Skeletal muscle satellite cell (primary cell): ENCODE results near the gene FBXO4.
"Not testable (repeated sequence)": the region's sequence is repeated elsewhere in the genome, so short reads cannot be mapped to it uniquely, and the experiment has no call there.

Experiments used
- H3K27me3 ChIP-seq: 2 replicates; pipeline ENCODE4 v1.7.0; 2013; ENCODE audit warnings: low read length; ENCODE audit not compliant: control insufficient read depth, insufficient read depth
- H3K36me3 ChIP-seq: 2 replicates; pipeline ENCODE4 v1.7.0; 2013; ENCODE audit warnings: mild to moderate bottlenecking, control low read depth, low read length; ENCODE audit not compliant: insufficient read depth
- H3K4me1 ChIP-seq: 2 replicates; pipeline ENCODE4 v1.7.0; 2013; ENCODE audit warnings: low read length; ENCODE audit not compliant: control insufficient read depth, insufficient read depth
- H3K4me2 ChIP-seq: 2 replicates; pipeline ENCODE4 v1.7.0; 2013; ENCODE audit warnings: mild to moderate bottlenecking, low read length
- H3K4me3 ChIP-seq: 2 replicates; pipeline ENCODE4 v1.7.0; 2013; ENCODE audit warnings: low read length
- H3K9ac ChIP-seq: 2 replicates; pipeline ENCODE4 v1.7.0; 2013; ENCODE audit warnings: mild to moderate bottlenecking, low read depth, low read length, moderate library complexity
- H3K9me3 ChIP-seq: replicated peaks from 2 replicates; pipeline ENCODE4 v1.7.0; 2013; ENCODE audit warnings: mild to moderate bottlenecking, control low read depth, low read length

The FBXO4 gene

DNA sequence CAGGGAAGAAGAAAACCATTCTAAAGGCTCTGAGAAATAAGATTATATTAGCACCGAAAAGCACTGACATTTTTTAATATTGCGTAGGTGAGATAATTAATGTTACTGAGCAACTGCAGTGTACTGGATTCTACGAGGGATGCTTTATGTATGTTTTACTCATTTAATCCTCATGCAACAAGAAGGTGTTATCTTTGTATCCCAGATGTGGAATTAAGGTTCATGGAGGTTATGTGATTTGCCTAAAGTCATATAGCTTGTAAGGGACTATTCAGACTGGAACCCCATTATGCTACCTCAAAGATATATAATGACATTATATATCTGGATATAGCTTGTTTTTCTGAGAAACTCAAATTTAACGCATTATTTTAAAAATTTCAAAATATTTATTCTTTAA, 2.5 kb downstream of the FBXO4 start:
- no peaks in the 10 kb centered on the region for H3K27me3 ChIP-seq
- H3K9me3 ChIP-seq = no peaks in the 10 kb centered on the region
- H3K36me3 ChIP-seq = peaks cover 4% of the 10 kb centered on the region
- H3K9ac ChIP-seq = no peak overlapping the region
- H3K4me1 ChIP-seq = peaks cover 14% of the 10 kb centered on the region
- no peak overlapping the region for H3K4me2 ChIP-seq
- H3K4me3 ChIP-seq = no peak overlapping the region

DNA sequence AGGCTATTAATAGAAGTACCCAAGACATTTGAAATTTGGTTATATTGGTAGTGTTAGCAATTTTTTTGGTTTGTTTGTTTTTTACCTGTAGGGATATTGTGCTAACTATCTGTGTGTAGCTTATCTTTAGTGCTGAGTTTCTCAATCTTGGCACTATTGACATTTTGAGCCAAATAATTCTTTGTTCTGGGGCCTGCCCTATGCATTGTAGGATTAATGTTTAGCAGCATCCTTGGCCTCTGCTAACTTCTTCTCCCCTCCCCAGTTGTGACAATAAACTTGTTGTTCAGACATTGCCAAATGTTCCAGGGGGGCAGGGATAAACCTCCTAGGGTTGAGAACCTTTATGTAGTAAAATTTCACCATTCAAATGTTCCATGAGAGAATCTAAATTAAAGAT, 4.0 kb downstream of the FBXO4 start:
- H3K9me3 ChIP-seq = no peaks in the 10 kb centered on the region
- H3K27me3 ChIP-seq = no peaks in the 10 kb centered on the region
- no peak overlapping the region for H3K9ac ChIP-seq
- H3K36me3 ChIP-seq = peaks cover 4% of the 10 kb centered on the region
- H3K4me2 ChIP-seq = no peak overlapping the region
- peaks cover 14% of the 10 kb centered on the region for H3K4me1 ChIP-seq
- H3K4me3 ChIP-seq = no peak overlapping the region

DNA sequence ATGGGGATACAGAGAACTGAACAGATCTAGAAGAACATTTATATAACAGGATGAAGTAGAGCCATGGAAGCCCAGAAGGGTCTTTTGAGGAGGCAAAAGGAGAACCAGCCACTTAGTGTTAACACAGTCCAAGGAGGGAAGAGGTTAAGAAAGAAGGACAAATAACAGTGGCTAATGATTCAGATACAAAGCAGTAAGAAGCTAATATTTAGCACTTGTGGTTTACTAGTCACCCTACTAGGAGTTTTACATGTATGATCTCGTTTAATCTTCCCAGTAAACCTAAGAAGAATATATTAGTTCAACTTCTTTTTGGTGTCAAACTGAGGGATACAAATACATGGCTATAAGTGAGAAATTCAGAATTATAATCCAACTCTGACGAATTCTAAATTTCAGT, 7.7 kb downstream of the FBXO4 start:
- Histone ChIP-seq H3K9ac (no peak overlapping the region), H3K27me3 (no peaks in the 10 kb centered on the region), H3K4me1 (no peaks in the 10 kb centered on the region), H3K9me3 (no peaks in the 10 kb centered on the region), H3K36me3 (peaks cover 10% of the 10 kb centered on the region), H3K4me3 (no peak overlapping the region), H3K4me2 (no peak overlapping the region)

DNA sequence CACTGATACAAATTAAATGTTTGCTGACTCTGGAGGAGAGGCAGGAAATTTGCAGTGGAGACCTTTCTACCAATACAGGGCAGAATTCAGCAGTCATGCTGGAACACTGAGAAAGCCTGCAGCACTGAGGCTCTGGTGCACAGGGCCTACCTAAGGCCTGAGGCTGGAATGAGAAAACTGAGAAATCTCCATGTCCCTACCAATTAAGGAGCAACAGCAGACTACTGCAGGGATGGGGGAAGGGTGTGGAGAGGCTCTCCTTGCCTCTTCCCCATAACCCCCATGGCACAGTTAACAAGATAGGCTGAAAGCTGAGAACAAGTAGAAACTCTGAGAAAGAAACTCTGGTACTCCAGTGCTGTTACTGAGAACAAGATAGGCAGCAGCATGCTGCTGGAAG, 10.5 kb downstream of the FBXO4 start:
- Histone ChIP-seq H3K9me3 (no peaks in the 10 kb centered on the region), H3K4me3 (no peak overlapping the region), H3K4me1 (no peaks in the 10 kb centered on the region), H3K36me3 (peaks cover 9% of the 10 kb centered on the region), H3K9ac (no peak overlapping the region), H3K4me2 (no peak overlapping the region), H3K27me3 (no peaks in the 10 kb centered on the region)

DNA sequence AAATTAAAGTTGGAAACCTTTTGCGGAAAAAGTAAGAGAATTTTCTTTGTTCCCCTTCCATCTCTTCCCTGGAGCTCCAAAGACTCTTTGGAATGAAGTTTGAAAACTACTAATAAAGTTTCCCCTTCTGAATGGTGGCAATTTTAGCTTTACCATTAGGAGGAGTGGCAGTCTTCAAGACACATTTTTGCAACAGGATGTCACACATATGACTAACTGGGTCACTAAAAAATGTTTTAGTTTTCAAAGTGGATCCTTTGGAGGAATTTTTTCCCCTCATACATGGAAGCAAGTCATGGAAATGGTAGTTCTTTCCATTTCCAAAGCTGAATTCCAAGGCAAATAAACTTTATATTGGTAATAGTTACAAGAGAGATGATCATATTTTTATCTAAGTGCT, 15.6 kb downstream of the FBXO4 start:
- Histone ChIP-seq H3K9ac (no peak overlapping the region), H3K36me3 (peaks cover 6% of the 10 kb centered on the region), H3K27me3 (no peaks in the 10 kb centered on the region)

DNA sequence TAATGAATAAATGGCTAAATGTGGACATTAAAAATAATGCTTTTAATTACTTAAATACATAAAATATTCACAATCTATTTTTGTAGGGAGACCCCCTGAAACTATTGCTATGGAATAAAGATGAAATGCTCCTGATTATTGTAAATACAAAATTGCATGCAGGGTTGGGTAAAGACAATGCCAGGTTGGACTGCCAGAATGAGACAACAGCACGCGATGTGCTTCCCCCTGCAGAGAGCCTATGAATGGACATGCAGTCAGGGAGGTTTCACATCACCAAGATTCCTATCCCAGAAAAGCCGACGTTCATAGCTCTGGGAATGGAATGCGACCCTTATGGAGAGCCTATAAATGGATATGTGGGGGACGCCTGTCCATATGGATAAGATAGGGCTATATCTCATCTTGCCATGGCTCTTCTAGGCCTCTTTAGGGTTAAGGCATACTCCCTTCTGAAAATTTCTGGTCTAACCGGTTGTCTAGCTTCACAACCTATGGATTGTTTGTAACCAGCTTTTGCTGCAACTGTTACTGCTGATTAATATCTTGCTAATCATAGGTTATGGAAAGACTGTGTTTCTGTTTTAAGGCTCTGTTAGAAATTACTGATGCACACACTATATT, 20.4 kb downstream of the FBXO4 start:
- H3K4me3 ChIP-seq, H3K9ac ChIP-seq, H3K27me3 ChIP-seq, H3K9me3 ChIP-seq, H3K36me3 ChIP-seq, H3K4me1 ChIP-seq, H3K4me2 ChIP-seq: not testable (repeated sequence)

More for the DNA sequence above, 15.6 kb downstream of the FBXO4 start:
- Histone ChIP-seq H3K4me1 (no peaks in the 10 kb centered on the region), H3K4me3 (no peak overlapping the region), H3K4me2 (no peak overlapping the region), H3K9me3 (no peaks in the 10 kb centered on the region)

DNA sequence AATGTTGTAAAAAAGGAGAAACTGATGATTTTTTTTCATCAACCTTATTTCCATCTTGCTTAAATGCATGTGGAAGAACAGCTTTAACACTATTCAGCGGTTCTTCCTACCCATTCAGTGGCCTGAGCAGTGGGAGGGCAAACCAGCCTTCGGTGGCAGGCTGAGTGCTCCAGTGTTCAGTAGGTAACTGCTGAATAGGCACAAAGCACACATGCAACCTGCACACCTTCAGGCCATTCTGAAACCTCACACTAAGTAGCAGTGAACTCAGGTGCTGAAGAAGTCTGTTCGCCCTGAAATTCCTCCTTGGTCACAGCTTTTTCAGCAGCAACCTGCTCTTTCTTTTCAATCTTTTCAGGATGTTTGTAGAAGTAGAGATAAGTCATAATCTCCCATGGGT, 26.1 kb downstream of the FBXO4 start:
- no peaks in the 10 kb centered on the region for H3K36me3 ChIP-seq
- H3K27me3 ChIP-seq = no peaks in the 10 kb centered on the region
- H3K4me1 ChIP-seq = no peaks in the 10 kb centered on the region
- no peak overlapping the region for H3K9ac ChIP-seq
- H3K4me2 ChIP-seq = no peak overlapping the region
- H3K4me3 ChIP-seq = no peak overlapping the region
- H3K9me3 ChIP-seq = no peaks in the 10 kb centered on the region

DNA sequence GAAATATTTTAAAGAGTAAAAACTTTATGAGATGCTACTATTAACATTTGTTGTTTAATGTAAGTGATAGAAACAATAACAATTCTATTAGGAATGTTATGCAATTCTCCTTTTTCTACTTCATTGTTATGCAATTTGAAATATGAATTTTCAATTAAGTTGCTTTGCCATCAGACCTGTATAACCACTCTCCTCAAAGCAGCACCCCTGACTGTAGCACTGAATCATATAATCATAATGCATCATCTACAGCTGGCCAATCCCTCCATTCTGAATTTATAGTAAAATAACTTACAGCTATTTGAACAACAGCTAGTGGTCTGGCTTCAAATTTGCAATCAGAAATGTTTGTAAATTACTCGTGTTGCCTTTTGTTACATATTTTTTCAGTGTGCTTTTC, 29.2 kb downstream of the FBXO4 start:
- H3K4me3 ChIP-seq = no peak overlapping the region
- H3K36me3 ChIP-seq = no peaks in the 10 kb centered on the region
- no peak overlapping the region for H3K9ac ChIP-seq
- no peaks in the 10 kb centered on the region for H3K9me3 ChIP-seq
- no peaks in the 10 kb centered on the region for H3K27me3 ChIP-seq
- H3K4me1 ChIP-seq = no peaks in the 10 kb centered on the region
- H3K4me2 ChIP-seq = no peak overlapping the region

DNA sequence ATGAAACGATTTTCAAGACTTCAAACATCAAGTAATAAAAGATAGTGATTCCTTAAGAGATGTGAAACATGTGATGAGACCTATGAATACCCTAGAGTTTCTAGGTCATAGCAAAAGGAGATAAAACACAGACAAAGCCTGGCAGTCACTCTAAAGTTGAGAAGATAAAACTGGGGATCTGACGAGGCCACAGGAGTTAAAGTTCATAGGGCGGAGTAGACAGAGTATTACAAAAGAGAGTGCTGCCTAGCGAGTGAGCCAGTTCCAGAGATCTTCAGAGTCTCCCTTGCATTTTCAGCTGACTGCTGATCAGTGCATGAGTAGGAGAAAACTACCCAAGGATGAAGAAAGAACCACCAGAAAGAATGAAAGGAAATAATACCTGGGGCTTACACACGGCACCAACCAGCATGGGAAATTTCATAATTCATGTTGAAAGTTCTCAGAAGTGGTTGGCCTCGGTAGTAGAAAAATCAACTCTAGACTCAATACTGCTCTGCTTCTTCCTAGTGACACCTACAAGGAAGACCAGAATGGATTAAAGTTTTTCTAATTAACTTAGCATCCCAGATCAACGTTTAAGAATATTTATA, 30.4 kb downstream of the FBXO4 start:
- H3K4me1 ChIP-seq = no peaks in the 10 kb centered on the region
- H3K27me3 ChIP-seq = no peaks in the 10 kb centered on the region
- no peak overlapping the region for H3K4me2 ChIP-seq
- H3K36me3 ChIP-seq = no peaks in the 10 kb centered on the region
- H3K9me3 ChIP-seq = no peaks in the 10 kb centered on the region
- H3K9ac ChIP-seq = no peak overlapping the region
- H3K4me3 ChIP-seq = no peak overlapping the region

DNA sequence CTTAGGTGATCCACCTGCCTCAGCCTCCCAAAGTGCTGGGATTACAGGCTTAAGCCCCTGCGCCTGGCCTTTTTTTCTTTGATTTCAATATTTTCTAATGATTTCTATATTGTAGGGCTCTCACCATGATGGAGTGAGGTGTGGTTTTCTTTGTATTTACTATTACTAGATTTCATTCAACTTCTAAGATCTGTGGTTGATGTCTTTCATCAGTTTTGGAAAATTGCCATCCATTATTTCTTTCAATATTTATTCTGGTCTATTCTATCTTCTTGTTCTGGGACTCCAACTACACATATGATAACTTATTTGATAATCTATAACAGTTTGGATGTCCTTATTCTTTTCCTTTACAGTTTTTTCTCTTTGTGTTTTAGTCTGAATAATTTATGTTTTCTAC, 31.9 kb downstream of the FBXO4 start:
- H3K9ac ChIP-seq = no peak overlapping the region
- H3K4me1 ChIP-seq = no peaks in the 10 kb centered on the region
- no peaks in the 10 kb centered on the region for H3K9me3 ChIP-seq
- H3K4me2 ChIP-seq = no peak overlapping the region
- no peak overlapping the region for H3K4me3 ChIP-seq
- H3K36me3 ChIP-seq = no peaks in the 10 kb centered on the region
- no peaks in the 10 kb centered on the region for H3K27me3 ChIP-seq

DNA sequence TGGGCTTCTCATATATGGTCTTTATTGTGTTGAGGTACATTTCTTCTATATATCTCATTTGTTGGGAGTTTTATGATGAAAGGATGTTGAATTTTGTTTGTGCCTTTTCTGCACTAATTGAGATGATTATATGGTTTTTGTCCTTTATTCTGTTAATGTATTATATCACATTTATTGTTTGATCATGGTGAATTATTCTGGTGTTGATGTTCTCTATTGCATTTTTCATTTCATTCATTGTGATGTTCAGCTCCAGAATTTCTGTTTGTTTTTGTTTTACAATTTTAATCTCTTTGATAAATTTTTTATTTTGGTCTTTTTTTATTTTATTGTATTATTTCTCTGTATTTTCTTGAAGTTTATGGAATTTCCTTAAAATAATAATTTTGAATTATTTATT, 35.4 kb downstream of the FBXO4 start:
- Histone ChIP-seq H3K9me3 (no peaks in the 10 kb centered on the region), H3K4me1 (no peaks in the 10 kb centered on the region), H3K4me2 (no peak overlapping the region), H3K4me3 (no peak overlapping the region), H3K36me3 (no peaks in the 10 kb centered on the region), H3K27me3 (no peaks in the 10 kb centered on the region), H3K9ac (no peak overlapping the region)

DNA sequence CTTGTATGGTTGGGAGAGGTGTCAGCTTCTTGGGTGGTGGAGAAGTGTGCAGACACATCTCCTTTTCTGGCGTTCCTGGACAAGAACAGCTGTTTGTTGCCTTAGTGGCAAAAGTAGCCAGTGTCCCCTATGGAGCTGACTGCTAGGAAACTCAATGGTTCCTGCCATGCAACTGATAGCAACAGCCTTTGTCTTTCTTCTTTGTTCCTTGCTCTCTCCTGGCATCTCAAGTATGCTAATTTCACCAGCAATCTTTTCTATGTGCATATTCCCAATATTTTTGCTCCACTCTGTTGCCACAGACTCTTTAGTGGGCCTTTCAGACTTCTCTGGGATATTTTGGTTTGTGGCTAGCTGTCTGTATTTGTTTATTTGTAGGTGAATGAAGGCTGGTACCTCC, 36.7 kb downstream of the FBXO4 start:
- H3K36me3 ChIP-seq = no peaks in the 10 kb centered on the region
- no peaks in the 10 kb centered on the region for H3K4me1 ChIP-seq
- no peaks in the 10 kb centered on the region for H3K9me3 ChIP-seq
- no peak overlapping the region for H3K4me3 ChIP-seq
- no peaks in the 10 kb centered on the region for H3K27me3 ChIP-seq
- no peak overlapping the region for H3K9ac ChIP-seq
- H3K4me2 ChIP-seq = no peak overlapping the region
